Lower leg skin (tissue), 3 donors: ENCODE measurements around the gene MEIS2.

Experiments used
- POLR2A ChIP-seq, 2 donors: fragments of 450-650 bp; IDR thresholded peaks; one replicate each; pipeline ENCODE4 v1.6.1; 2016 to 2017; ENCODE audit warnings: antibody characterized with exemption in 2 of 2, mild to moderate bottlenecking in 1 of 2, moderate library complexity in 1 of 2
- TF ChIP-seq, protein P1 (sequence below), 3 donors: fragments of 450-650 bp; IDR thresholded peaks; one replicate each; pipeline ENCODE4 v1.5.1; 2016; ENCODE audit warnings: antibody characterized with exemption in 3 of 3, mild to moderate bottlenecking in 3 of 3, moderate library complexity in 2 of 3

DNA sequence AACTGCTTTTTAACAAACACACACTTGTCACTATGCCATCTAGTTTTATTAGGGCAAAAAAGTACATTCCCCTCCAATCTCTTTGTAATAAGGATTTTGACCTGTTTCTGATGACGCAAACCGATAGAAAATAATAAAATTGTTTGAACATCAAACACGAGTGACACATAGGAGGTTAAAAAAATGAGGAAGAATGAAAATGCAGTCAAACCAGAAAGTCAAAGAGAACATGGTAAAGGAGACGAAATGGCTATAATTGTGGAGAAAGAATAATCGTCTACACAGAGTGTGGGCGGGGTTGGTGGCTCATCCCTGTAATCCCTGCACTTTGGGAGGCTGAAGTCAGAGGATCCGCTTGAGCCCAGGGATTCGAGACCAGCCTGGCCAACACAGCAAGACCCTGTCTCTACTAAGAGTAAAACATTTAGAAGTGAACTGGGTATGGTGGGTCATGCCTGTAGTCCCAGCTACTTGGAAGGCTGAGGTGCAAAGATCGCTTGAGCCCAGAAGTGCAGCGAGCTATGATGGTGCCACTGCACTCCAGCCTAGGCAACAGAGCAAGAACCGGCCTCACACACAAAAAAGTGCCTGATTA is 83.2 kb downstream of the MEIS2 start:
- TF ChIP-seq POLR2A (IDR thresholded peaks at IDR 0.05), result no peak
- TF ChIP-seq, protein P1, sequence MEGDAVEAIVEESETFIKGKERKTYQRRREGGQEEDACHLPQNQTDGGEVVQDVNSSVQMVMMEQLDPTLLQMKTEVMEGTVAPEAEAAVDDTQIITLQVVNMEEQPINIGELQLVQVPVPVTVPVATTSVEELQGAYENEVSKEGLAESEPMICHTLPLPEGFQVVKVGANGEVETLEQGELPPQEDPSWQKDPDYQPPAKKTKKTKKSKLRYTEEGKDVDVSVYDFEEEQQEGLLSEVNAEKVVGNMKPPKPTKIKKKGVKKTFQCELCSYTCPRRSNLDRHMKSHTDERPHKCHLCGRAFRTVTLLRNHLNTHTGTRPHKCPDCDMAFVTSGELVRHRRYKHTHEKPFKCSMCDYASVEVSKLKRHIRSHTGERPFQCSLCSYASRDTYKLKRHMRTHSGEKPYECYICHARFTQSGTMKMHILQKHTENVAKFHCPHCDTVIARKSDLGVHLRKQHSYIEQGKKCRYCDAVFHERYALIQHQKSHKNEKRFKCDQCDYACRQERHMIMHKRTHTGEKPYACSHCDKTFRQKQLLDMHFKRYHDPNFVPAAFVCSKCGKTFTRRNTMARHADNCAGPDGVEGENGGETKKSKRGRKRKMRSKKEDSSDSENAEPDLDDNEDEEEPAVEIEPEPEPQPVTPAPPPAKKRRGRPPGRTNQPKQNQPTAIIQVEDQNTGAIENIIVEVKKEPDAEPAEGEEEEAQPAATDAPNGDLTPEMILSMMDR (IDR thresholded peaks at IDR 0.05), result no peak
